Liver (tissue), 9 donors: Measurements from ENCODE around the gene UTP25. TPM values are rescaled to one million over a fixed set of nuclear protein-coding genes. Genes with fewer than 3 reads are reported as not detected.

ENCODE experiments used
- DNase-seq: peaks from one replicate; pipeline ENCODE4 v3.0.0-alpha.2; 2017; ENCODE audit warnings: low spot score
- H3K27ac ChIP-seq, 2 donors: one replicate each; pipeline ENCODE4 v1.7.0; 2013; ENCODE audit warnings: inconsistent platforms in 2 of 2, low read length in 2 of 2, control low read depth in 1 of 2, low read depth in 1 of 2, mild to moderate bottlenecking in 1 of 2
- H3K27me3 ChIP-seq, 4 donors: one replicate each; pipeline versions ENCODE4 v1.6.1 to v1.7.0; 2013; ENCODE audit warnings: low read length in 3 of 4, inconsistent platforms in 1 of 4, mild to moderate bottlenecking in 1 of 4, moderate library complexity in 1 of 4; ENCODE audit not compliant: control insufficient read depth in 4 of 4, insufficient read depth in 4 of 4
- H3K36me3 ChIP-seq, 4 donors: one replicate each; pipeline versions ENCODE4 v1.6.1 to v1.7.0; 2013; ENCODE audit warnings: low read length in 3 of 4, mild to moderate bottlenecking in 3 of 4, low read depth in 1 of 4, moderate library complexity in 1 of 4; ENCODE audit not compliant: control insufficient read depth in 4 of 4, insufficient read depth in 3 of 4
- H3K4me1 ChIP-seq, 4 donors: one replicate each; pipeline versions ENCODE4 v1.6.1 to v1.7.0; 2013; ENCODE audit warnings: low read length in 3 of 4, mild to moderate bottlenecking in 3 of 4, moderate library complexity in 1 of 4; ENCODE audit not compliant: control insufficient read depth in 4 of 4, insufficient read depth in 4 of 4
- H3K4me3 ChIP-seq, 3 donors: one replicate each; pipeline versions ENCODE4 v1.6.1 to v1.7.0; 2013; ENCODE audit warnings: low read length in 3 of 3, control low read depth in 1 of 3, low read depth in 1 of 3, mild to moderate bottlenecking in 1 of 3
- H3K9ac ChIP-seq, 2 donors: one replicate each; pipeline ENCODE4 v1.7.0; 2013; ENCODE audit warnings: low read length in 2 of 2, mild to moderate bottlenecking in 2 of 2, moderate library complexity in 2 of 2, control low read depth in 1 of 2, low read depth in 1 of 2
- H3K9me3 ChIP-seq, 4 donors: one replicate each; pipeline versions ENCODE4 v1.6.1 to v1.7.0; 2013; ENCODE audit warnings: low read length in 3 of 4; ENCODE audit not compliant: control insufficient read depth in 4 of 4
- ATF3 ChIP-seq: IDR thresholded peaks from 2 replicates; pipeline ENCODE4 v1.6.1; 2016; ENCODE audit warnings: antibody characterized with exemption
- CTCF ChIP-seq: fragments of 150-350 bp; IDR thresholded peaks from 2 replicates; pipeline ENCODE4 v1.5.1; 2017; ENCODE audit warnings: improper control_type of control experiment, low read depth, low read length; ENCODE audit not compliant: missing input control
- EGR1 ChIP-seq, 2 donors: IDR thresholded peaks; 2 replicates each; pipeline ENCODE4 v1.6.1; 2016 to 2018; ENCODE audit warnings: antibody characterized with exemption in 2 of 2, low read depth in 2 of 2
- FOXA1 ChIP-seq: IDR thresholded peaks from 2 replicates; pipeline ENCODE4 v1.6.1; 2016; ENCODE audit warnings: antibody characterized with exemption
- GABPA ChIP-seq, 2 donors: IDR thresholded peaks in 1 of 2; conservative IDR thresholded peaks in 1 of 2; 2 replicates each; pipeline ENCODE4 v1.6.1; 2016; ENCODE audit warnings: antibody characterized with exemption in 2 of 2, mild to moderate bottlenecking in 1 of 2, moderate library complexity in 1 of 2
- HNF4A ChIP-seq, 2 donors: conservative IDR thresholded peaks; 2 replicates each; pipeline ENCODE4 v1.6.1; 2016; ENCODE audit warnings: antibody characterized with exemption in 2 of 2, mild to moderate bottlenecking in 2 of 2
- JUND ChIP-seq, 2 donors: IDR thresholded peaks; 2 replicates each; pipeline ENCODE4 v1.6.1; 2016; ENCODE audit warnings: antibody characterized with exemption in 2 of 2
- MAX ChIP-seq: IDR thresholded peaks from 2 replicates; pipeline ENCODE4 v1.6.1; 2016; ENCODE audit warnings: antibody characterized with exemption
- NR2F2 ChIP-seq: IDR thresholded peaks from 2 replicates; pipeline ENCODE4 v1.6.1; 2016; ENCODE audit warnings: antibody characterized with exemption
- RAD21 ChIP-seq, 2 donors: IDR thresholded peaks; 2 replicates each; pipeline ENCODE4 v1.6.1; 2016; ENCODE audit warnings: antibody characterized with exemption in 2 of 2, mild to moderate bottlenecking in 2 of 2
- RXRA ChIP-seq, 2 donors: IDR thresholded peaks; 2 replicates each; pipeline ENCODE4 v1.6.1; 2017 to 2018; ENCODE audit warnings: antibody characterized with exemption in 2 of 2, mild to moderate bottlenecking in 1 of 2
- SP1 ChIP-seq: IDR thresholded peaks from 2 replicates; pipeline ENCODE4 v1.6.1; 2018; ENCODE audit warnings: antibody characterized with exemption, mild to moderate bottlenecking
- TAF1 ChIP-seq: conservative IDR thresholded peaks from 2 replicates; pipeline ENCODE4 v1.6.1; 2016; ENCODE audit warnings: antibody characterized with exemption, mild to moderate bottlenecking
- YY1 ChIP-seq: IDR thresholded peaks from 2 replicates; pipeline ENCODE4 v1.6.1; 2016; ENCODE audit warnings: antibody characterized with exemption, mild to moderate bottlenecking
- ZBTB33 ChIP-seq: IDR thresholded peaks from 2 replicates; pipeline ENCODE4 v1.6.1; 2016; ENCODE audit warnings: antibody characterized with exemption
- WGBS: extraction: QIAGEN DNeasy Blood & Tissue Kit; methylation state at CpG from one replicate; pipeline ENCODE4 v1.1.7; 2013; 5-methylcytosine and 5-hydroxymethylcytosine counted together
- polyA plus RNA-seq, 2 donors: library from polyadenylated mRNA; stranded (reverse) in 1 of 2; unstranded in 1 of 2; fragments of 200-250 nt in 1 of 2; fragments of >200 nt in 1 of 2; fragmentation: Nextera tagmentation in 1 of 2; extraction: Ambion mirVana in 1 of 2; gene quantifications; one replicate each; pipeline versions ENCODE4 v1.2.1 to v1.2.3, GENCODE V29; 2013 to 2015
- total RNA-seq, 2 donors: library from RNA; depleted of rRNA; stranded (reverse); fragments of >200 nt; gene quantifications; one replicate each; pipeline ENCODE4 v1.2.3, GENCODE V29; 2014
- donor health status: healthy.
- donor health status: healthy.
- donor health status: healthy.
- donor health status: healthy.
- donor health status: healthy.

The UTP25 gene
- total and polyA plus RNA-seq, 4 donors: 2.4 to 7.7 (median 3.0) TPM

- TF ChIP-seq ZBTB33 (no peak), HNF4A (conservative IDR thresholded peaks at IDR 0.05) (no peak), RXRA (IDR thresholded peaks at IDR 0.05) (no peak), RAD21 (IDR thresholded peaks at IDR 0.05) (no peak)
These were observed 45.5 kb downstream of the UTP25 start (continued) for GRCh38 chr1:209873067-209873799.

GRCh38 chr1:209875515-209875914 lies 47.7 kb downstream of the UTP25 start:
- TF ChIP-seq RXRA (IDR thresholded peaks at IDR 0.05) (no peak), CTCF (peak; percentile 28), JUND (IDR thresholded peaks at IDR 0.05) (no peak), FOXA1 (no peak), SP1 (no peak), TAF1 (no peak), NR2F2 (no peak), GABPA (IDR thresholded peaks at IDR 0.05 in 1 of 2, conservative IDR thresholded peaks at IDR 0.05 in 1 of 2) (no peak), RAD21 (IDR thresholded peaks at IDR 0.05) (peak; percentile 40 to 58), EGR1 (IDR thresholded peaks at IDR 0.05; ENCODE audit: low read depth in 2 of 2) (no peak), YY1 (no peak), ZBTB33 (no peak), ATF3 (no peak), MAX (no peak)
- Histone ChIP-seq H3K9me3 (no peaks in the 10 kb centered on the region), H3K9ac (no peak overlapping the region), H3K36me3 (no peaks in the 10 kb centered on the region), H3K4me1 (no peaks in the 10 kb centered on the region), H3K27ac (no peak overlapping the region), H3K4me3 (no peak overlapping the region), H3K27me3 (peaks cover 0 to 5% (median 0%) of the 10 kb centered on the region in 4 donors)
- DNase-seq: no peak
- WGBS: 48% methylated on average over 7 of the region's 7 CpGs
